GM23338 (cell line): Measurements from ENCODE around the gene ANTXR1.
"Not testable (repeated sequence)": the region's sequence is repeated elsewhere in the genome, so short reads cannot be mapped to it uniquely, and the experiment has no call there.

Experiments
- CREB1 ChIP-seq: fragments of 250-450 bp; sonication (Bioruptor Pico); IDR thresholded peaks from 2 replicates; pipeline ENCODE4 v1.5.0; 2020; ENCODE audit warnings: low read depth, mild to moderate bottlenecking, moderate library complexity
- CTCF ChIP-seq, 2 experiments: fragments of 200-600 bp in 1 of 2; sonication (generic) in 1 of 2; conservative IDR thresholded peaks; 2 replicates each; pipeline versions ENCODE4 v1.5.1 to v1.6.1; 2016 to 2017; ENCODE audit warnings: antibody characterized with exemption in 2 of 2, low read depth in 2 of 2, mild to moderate bottlenecking in 2 of 2, moderate library complexity in 1 of 2
- ETS1 ChIP-seq: IDR thresholded peaks from 2 replicates; pipeline ENCODE4 v1.6.1; 2016; ENCODE audit warnings: antibody characterized with exemption
- EZH2 ChIP-seq: fragments of 200-600 bp; sonication (generic); IDR thresholded peaks from one replicate; pipeline ENCODE4 v1.8.0; 2017; ENCODE audit warnings: antibody characterized with exemption, mild to moderate bottlenecking, low read depth; ENCODE audit not compliant: unreplicated experiment
- EZH2phosphoT487 ChIP-seq: fragments of 200-600 bp; sonication (generic); IDR thresholded peaks from one replicate; pipeline ENCODE4 v1.8.1; 2018; ENCODE audit warnings: antibody characterized with exemption; ENCODE audit not compliant: unreplicated experiment
- JUNB ChIP-seq: IDR thresholded peaks from one replicate; pipeline ENCODE4 v1.6.1; 2016; ENCODE audit warnings: antibody characterized with exemption; ENCODE audit not compliant: unreplicated experiment
- POLR2AphosphoS5 ChIP-seq: IDR thresholded peaks from 2 replicates; pipeline ENCODE4 v1.6.1; 2016; ENCODE audit warnings: antibody characterized with exemption, low read depth
- STAT1 ChIP-seq: IDR thresholded peaks from one replicate; pipeline ENCODE4 v1.6.1; 2016; ENCODE audit warnings: antibody characterized with exemption; ENCODE audit not compliant: unreplicated experiment
- ZNF114 ChIP-seq: fragments of 250-450 bp; sonication (Bioruptor Pico); IDR thresholded peaks from 2 replicates; pipeline ENCODE4 v1.5.0; 2020; ENCODE audit warnings: mild to moderate bottlenecking, moderate library complexity
- ZNF331 ChIP-seq: fragments of 250-450 bp; sonication (Bioruptor Pico); IDR thresholded peaks from 2 replicates; pipeline ENCODE4 v1.5.0; 2020; ENCODE audit warnings: low read depth, mild to moderate bottlenecking, moderate library complexity
- TF ChIP-seq, protein P1 (sequence below): IDR thresholded peaks from one replicate; pipeline ENCODE4 v1.6.1; 2018; ENCODE audit warnings: antibody characterized with exemption; ENCODE audit not compliant: unreplicated experiment

- not testable (repeated sequence) for TF ChIP-seq CTCF (conservative IDR thresholded peaks at IDR 0.05; ENCODE audit: low read depth in 2 of 2); EZH2; ETS1; EZH2phosphoT487; POLR2AphosphoS5; ZNF114 (CRISPR knock-in tag); JUNB; CREB1 (CRISPR knock-in tag); STAT1; ZNF331
- TF ChIP-seq, protein P1, sequence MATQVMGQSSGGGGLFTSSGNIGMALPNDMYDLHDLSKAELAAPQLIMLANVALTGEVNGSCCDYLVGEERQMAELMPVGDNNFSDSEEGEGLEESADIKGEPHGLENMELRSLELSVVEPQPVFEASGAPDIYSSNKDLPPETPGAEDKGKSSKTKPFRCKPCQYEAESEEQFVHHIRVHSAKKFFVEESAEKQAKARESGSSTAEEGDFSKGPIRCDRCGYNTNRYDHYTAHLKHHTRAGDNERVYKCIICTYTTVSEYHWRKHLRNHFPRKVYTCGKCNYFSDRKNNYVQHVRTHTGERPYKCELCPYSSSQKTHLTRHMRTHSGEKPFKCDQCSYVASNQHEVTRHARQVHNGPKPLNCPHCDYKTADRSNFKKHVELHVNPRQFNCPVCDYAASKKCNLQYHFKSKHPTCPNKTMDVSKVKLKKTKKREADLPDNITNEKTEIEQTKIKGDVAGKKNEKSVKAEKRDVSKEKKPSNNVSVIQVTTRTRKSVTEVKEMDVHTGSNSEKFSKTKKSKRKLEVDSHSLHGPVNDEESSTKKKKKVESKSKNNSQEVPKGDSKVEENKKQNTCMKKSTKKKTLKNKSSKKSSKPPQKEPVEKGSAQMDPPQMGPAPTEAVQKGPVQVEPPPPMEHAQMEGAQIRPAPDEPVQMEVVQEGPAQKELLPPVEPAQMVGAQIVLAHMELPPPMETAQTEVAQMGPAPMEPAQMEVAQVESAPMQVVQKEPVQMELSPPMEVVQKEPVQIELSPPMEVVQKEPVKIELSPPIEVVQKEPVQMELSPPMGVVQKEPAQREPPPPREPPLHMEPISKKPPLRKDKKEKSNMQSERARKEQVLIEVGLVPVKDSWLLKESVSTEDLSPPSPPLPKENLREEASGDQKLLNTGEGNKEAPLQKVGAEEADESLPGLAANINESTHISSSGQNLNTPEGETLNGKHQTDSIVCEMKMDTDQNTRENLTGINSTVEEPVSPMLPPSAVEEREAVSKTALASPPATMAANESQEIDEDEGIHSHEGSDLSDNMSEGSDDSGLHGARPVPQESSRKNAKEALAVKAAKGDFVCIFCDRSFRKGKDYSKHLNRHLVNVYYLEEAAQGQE, result not testable (repeated sequence)
Observed at GRCh38 chr2:69259994-69260591, 247.1 kb downstream of the ANTXR1 start.
